GM21529 (cell line): ENCODE data around the gene PARP6.

Experiments
- ATAC-seq: cut with Tn5 transposase; IDR thresholded peaks from one replicate; pipeline ENCODE4 v1.9.1; 2021; ENCODE audit not compliant: unreplicated experiment

PARP6 gene

GRCh38 chr15:72272213-72272996, at the start of gene PARP6:
Gene PARP6, minus strand, starts transcription at chr15:72272554. Its CDS starts 5,077 bp downstream, at chr15:72267477.
- peak; percentile 95 for ATAC-seq

- ATAC-seq, result peak; percentile 71
Observed at GRCh38 chr15:72319985-72320671, 47.8 kb upstream of the PARP6 start, which contains the start of gene CELF6. Gene CELF6, minus strand, starts transcription at chr15:72320157. Its CDS starts 283 bp downstream, at chr15:72319874.

- peak; percentile 39 for ATAC-seq
Observed at GRCh38 chr15:72319360-72319984, 47.1 kb upstream of the PARP6 start.

GRCh38 chr15:72318408-72318942, 46.1 kb upstream of the PARP6 start:
- ATAC-seq, result no peak

- no peak for ATAC-seq
Observed at GRCh38 chr15:72315706-72316370, 43.5 kb upstream of the PARP6 start.

- ATAC-seq, result no peak
Observed at GRCh38 chr15:72313881-72314280, 41.5 kb upstream of the PARP6 start.

GRCh38 chr15:72313448-72313840, 41.1 kb upstream of the PARP6 start:
- ATAC-seq, result no peak

GRCh38 chr15:72312605-72313447, 40.5 kb upstream of the PARP6 start:
- peak; percentile 67 for ATAC-seq

- no peak for ATAC-seq
Observed at GRCh38 chr15:72307026-72307425, 34.7 kb upstream of the PARP6 start.

GRCh38 chr15:72306211-72306785, 33.9 kb upstream of the PARP6 start:
- no peak for ATAC-seq

- ATAC-seq, result no peak
Observed at GRCh38 chr15:72304596-72304995, 32.2 kb upstream of the PARP6 start.

GRCh38 chr15:72302955-72303354, 30.6 kb upstream of the PARP6 start:
- ATAC-seq, result no peak

- no peak for ATAC-seq
Observed at GRCh38 chr15:72289597-72290325, 17.4 kb upstream of the PARP6 start.

GRCh38 chr15:72288796-72289596, 16.6 kb upstream of the PARP6 start:
- no peak for ATAC-seq

- ATAC-seq, result no peak
Observed at GRCh38 chr15:72285927-72286516, 13.7 kb upstream of the PARP6 start.

- ATAC-seq, result no peak
Observed at GRCh38 chr15:72285402-72285801, 13.0 kb upstream of the PARP6 start.

- ATAC-seq, result no peak
Observed at GRCh38 chr15:72284781-72285180, 12.4 kb upstream of the PARP6 start.

GRCh38 chr15:72281713-72282112, 9.4 kb upstream of the PARP6 start:
- no peak for ATAC-seq
